ENCODE results near the gene CXCL1. TPM values are rescaled to one million over a fixed set of nuclear protein-coding genes. Genes with fewer than 3 reads are reported as not detected.
"Not testable (repeated sequence)": the region's sequence is repeated elsewhere in the genome, so short reads cannot be mapped to it uniquely, and the experiment has no call there.

Gene CXCL1
- total RNA-seq, 2 experiments from 2014 or later = not detected

GRCh38 chr4:73891326-73891725, 22.1 kb downstream of the CXCL1 start:
- H3K4me3 Mint-ChIP-seq = no peak overlapping the region

DNA sequence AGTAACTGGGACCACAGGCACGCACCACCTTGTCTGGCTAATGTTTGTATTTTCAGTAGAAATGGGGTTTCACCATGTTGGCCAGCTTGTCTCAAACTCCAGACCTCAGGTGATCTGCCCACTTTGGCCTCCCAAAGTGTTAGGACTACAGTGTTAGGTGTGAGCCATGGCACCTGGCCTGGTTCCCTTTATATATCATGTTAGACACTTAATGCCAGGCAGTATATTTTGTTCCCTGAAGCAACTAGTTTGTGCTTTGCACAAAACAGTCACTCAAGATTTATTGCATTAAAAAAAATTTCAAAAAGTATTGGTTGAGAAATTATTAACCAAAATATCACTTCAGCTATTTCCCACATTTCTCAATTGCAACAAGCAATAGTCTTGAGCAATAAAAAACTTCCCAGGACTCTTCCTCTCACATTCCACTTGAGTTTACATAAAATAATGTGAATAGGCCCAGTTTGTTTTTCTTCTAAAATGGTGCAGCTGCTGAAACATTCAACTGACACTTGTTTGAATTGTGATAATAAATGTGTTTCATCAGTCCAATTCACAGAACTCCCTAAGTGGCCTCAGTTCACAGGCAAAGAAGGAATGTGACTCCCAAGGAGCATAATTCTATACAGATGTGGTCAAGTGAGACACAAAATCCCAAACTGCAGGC, 22.7 kb downstream of the CXCL1 start:
- Mint-ChIP-seq H3K36me3 (no peaks in the 10 kb centered on the region), H3K4me1 (no peaks in the 10 kb centered on the region), H3K9me3 (no peaks in the 10 kb centered on the region), H3K4me3 (no peak overlapping the region), H3K27ac (no peak overlapping the region), H3K27me3 (no peaks in the 10 kb centered on the region)
- no peak for DNase-seq

More at GRCh38 chr4:73891326-73891725, 22.1 kb downstream of the CXCL1 start:
- H3K27ac Mint-ChIP-seq = no peak overlapping the region
- no peaks in the 10 kb centered on the region for H3K36me3 Mint-ChIP-seq
- H3K27me3 Mint-ChIP-seq = no peaks in the 10 kb centered on the region
- no peak for DNase-seq
- H3K4me1 Mint-ChIP-seq = no peaks in the 10 kb centered on the region
- H3K9me3 Mint-ChIP-seq = no peaks in the 10 kb centered on the region

DNA sequence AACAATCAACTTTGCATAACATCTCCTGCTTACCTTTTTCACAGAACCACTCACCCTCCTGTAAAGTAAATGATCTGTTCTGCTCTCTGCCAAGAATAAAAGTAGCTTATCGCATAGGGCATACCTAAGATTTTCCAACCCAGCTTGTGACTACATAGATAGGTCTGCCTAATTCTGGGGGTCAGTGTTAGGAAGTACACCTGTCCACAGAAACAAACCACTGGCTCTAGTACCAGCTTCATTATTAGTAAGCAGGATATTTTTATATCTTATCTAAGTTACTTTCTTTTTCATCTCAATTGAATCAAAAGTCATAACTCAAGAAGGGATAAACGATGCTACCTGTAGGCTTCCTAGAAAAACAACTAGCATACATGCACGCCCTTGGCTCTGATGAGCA, 23.8 kb downstream of the CXCL1 start:
- Mint-ChIP-seq H3K9me3 (no peaks in the 10 kb centered on the region), H3K4me3 (no peak overlapping the region), H3K27ac (no peak overlapping the region), H3K4me1 (no peaks in the 10 kb centered on the region), H3K27me3 (no peaks in the 10 kb centered on the region), H3K36me3 (no peaks in the 10 kb centered on the region)
- no peak for DNase-seq

GRCh38 chr4:73894001-73894400, 24.8 kb downstream of the CXCL1 start:
- no peak for DNase-seq
- H3K27ac Mint-ChIP-seq = no peak overlapping the region
- no peak overlapping the region for H3K4me3 Mint-ChIP-seq
- H3K9me3 Mint-ChIP-seq = no peaks in the 10 kb centered on the region
- H3K27me3 Mint-ChIP-seq = no peaks in the 10 kb centered on the region
- H3K4me1 Mint-ChIP-seq = no peaks in the 10 kb centered on the region
- H3K36me3 Mint-ChIP-seq = no peaks in the 10 kb centered on the region

DNA sequence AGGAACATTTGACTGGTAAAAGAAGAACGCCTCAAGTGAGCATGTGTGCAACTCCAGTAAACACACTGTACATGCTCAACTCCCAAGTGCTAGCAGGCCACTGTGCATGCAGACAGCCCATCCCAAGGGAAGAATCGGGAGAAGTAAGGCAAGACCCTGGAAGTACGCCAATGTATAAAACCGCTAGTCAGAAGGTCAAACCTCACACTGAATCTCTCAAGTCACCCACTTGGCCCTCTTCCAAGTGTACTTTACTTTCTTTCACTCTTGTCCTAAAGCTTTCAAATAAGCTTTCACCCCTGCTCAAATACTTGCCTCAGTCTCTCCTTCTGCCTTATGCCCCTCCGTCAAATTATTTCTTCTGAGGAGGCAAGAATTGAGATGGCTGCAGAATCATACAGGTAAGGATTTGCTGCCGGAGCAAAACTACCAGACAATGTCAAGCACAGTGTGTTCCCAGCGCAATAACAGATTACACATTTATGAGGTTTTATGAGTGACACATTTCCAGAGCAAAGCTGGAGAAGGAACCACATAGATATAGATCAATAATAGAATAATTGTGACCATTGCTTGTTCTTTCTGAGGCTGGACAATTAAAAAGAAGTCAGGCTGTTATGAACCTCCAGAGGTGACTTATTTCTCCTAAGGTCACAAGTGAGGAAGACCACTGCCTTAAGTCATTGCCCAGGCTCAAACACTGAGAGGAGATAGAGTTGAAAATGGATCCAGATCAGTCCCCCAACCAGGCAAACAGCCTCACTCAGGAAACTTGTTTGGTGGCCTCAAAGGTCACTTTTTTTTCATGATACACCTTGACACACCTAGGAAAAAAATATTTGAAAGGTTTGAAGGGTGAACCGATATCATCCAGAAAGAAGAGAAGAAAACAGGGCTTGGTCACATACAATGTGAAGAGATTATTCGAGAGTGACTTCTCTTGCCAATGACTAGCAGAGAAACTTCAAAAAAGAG, 26.3 kb downstream of the CXCL1 start:
- H3K9me3 Mint-ChIP-seq = no peaks in the 10 kb centered on the region
- no peak overlapping the region for H3K27ac Mint-ChIP-seq
- H3K36me3 Mint-ChIP-seq = no peaks in the 10 kb centered on the region
- H3K4me3 Mint-ChIP-seq = no peak overlapping the region
- no peaks in the 10 kb centered on the region for H3K4me1 Mint-ChIP-seq
- no peak for DNase-seq
- H3K27me3 Mint-ChIP-seq = no peaks in the 10 kb centered on the region

DNA sequence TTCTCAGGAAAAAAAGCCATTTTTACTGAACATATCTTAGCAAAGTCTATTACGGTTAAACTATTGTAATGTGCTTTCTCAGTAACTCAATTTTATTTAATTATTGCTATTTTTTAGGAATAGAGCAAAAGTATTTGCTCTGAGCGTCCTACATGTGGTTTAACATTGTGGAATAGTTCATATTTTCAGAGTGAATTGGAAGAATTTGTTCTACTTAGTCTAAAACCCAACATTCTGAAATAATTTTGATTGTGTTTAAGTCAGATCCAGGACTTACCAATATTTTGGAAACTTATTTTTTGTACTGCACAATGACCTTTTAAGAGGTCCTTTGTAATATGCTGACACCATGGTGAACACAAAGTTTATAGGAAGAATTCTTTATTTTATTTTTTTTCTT, 27.2 kb downstream of the CXCL1 start:
- Mint-ChIP-seq H3K9me3 (no peaks in the 10 kb centered on the region), H3K4me1 (no peaks in the 10 kb centered on the region), H3K36me3 (no peaks in the 10 kb centered on the region), H3K27me3 (no peaks in the 10 kb centered on the region), H3K4me3 (no peak overlapping the region), H3K27ac (no peak overlapping the region)
- no peak for DNase-seq

DNA sequence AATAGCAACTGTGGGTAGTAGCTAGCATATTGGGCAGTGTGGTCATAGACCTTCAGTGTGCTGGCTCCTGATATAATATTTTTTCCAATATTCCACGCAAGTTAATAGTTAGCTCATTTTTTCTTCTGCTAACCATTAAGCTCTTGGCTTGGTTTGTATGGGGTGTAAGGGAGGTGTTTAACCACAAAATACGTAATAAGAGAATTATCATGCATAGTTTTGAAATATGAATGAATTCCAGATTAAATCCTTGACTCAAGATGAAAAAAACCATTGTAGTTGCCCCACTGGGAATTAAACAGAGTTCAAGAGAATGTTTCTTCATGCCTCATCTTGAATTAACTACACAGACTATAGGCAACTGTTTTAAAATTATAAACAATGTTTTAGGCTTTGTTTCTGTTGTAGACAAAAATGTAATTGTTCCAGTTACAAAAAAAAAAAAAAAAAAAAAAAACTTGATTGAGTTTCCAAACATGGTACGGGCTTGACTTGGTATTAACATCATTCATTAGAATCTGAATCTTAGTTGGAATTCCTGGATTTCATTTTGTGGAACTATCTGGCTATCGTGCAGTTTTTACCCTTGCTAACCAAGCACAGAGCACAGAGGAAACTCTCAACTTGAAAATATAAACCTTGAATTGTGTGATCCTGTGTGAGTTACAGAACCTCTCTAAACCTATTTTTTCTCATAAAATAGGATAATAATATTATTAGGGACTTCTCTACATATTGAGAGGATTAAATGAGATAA, 28.4 kb downstream of the CXCL1 start:
- H3K4me3 Mint-ChIP-seq = no peak overlapping the region
- no peak for DNase-seq
- H3K4me1 Mint-ChIP-seq = no peaks in the 10 kb centered on the region
- no peaks in the 10 kb centered on the region for H3K9me3 Mint-ChIP-seq
- H3K27me3 Mint-ChIP-seq = no peaks in the 10 kb centered on the region
- H3K27ac Mint-ChIP-seq = no peak overlapping the region
- H3K36me3 Mint-ChIP-seq = no peaks in the 10 kb centered on the region

GRCh38 chr4:73899338-73899737, 30.1 kb downstream of the CXCL1 start:
- H3K36me3 Mint-ChIP-seq, H3K4me3 Mint-ChIP-seq, H3K27me3 Mint-ChIP-seq, DNase-seq, H3K4me1 Mint-ChIP-seq, H3K27ac Mint-ChIP-seq, H3K9me3 Mint-ChIP-seq: not testable (repeated sequence)

GRCh38 chr4:73901031-73901430, 31.8 kb downstream of the CXCL1 start:
- Mint-ChIP-seq H3K36me3 (no peaks in the 10 kb centered on the region), H3K9me3 (no peaks in the 10 kb centered on the region), H3K27ac (no peak overlapping the region), H3K4me3 (no peak overlapping the region), H3K27me3 (no peaks in the 10 kb centered on the region), H3K4me1 (no peaks in the 10 kb centered on the region)
- no peak for DNase-seq

DNA sequence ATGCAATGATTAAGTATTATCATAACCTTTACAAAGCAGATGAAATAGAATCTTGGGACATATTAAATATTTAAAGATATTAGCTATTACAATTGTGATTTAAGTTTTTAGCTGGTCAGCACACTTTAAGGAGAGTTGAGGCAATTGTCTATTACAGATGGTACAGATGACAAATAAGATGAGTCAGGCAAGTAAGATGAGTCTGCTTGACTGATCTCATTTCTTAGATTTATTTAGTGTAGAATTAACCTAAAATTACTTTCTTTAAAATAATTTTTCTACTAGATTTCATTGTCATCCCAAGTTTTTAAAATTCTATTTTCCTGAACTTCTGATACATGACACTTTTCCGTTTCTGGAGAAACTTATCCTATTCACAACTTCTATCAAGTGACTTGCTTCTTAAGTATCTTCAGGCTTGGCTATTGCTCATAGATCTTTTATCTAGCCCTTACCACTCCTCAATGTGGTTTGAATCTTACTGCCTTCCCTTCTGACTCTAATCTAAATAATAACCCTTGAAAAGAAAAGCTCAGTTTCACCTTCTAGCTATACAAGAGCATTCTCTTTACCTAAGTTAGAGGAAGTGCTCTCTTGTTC, 32.9 kb downstream of the CXCL1 start:
- H3K27me3 Mint-ChIP-seq = no peaks in the 10 kb centered on the region
- no peaks in the 10 kb centered on the region for H3K4me1 Mint-ChIP-seq
- no peak for DNase-seq
- H3K27ac Mint-ChIP-seq = no peak overlapping the region
- no peaks in the 10 kb centered on the region for H3K36me3 Mint-ChIP-seq
- no peak overlapping the region for H3K4me3 Mint-ChIP-seq
- H3K9me3 Mint-ChIP-seq = no peaks in the 10 kb centered on the region

DNA sequence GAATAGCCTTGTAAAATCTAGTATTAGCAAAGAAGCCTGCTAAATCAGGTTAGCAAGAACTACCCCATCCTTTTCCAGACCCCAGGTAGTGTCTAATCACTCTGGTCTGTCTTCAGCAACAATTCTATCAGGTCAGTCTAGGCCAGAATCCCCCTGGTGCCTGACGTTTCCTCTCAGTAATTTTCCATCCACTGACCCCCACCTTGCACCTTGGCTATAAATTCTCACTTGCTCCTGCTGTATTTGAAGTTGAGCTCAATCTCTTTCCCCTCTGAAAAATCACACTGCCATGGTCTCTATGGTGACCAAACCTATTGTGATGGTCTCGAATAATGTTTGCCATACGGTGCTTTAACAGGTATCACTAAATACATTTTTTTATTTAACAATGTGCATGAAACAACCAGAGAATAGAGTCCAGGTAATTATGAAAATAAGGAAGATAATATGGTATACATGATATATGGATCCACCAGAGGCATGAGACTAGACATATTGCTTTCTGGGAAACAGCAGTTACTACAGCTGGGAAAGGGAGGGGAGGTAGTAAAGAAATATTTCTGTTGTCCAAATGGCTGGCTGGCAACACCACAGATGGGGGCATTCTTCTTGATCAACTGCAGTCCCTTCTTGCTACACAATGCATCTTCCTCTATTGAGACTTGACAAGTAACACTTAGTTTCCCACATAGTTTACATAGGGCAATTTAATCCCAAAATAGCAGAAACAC, 33.8 kb downstream of the CXCL1 start:
- DNase-seq = no peak
- Mint-ChIP-seq H3K9me3 (no peaks in the 10 kb centered on the region), H3K36me3 (no peaks in the 10 kb centered on the region), H3K27me3 (no peaks in the 10 kb centered on the region), H3K27ac (no peak overlapping the region), H3K4me3 (no peak overlapping the region), H3K4me1 (no peaks in the 10 kb centered on the region)

DNA sequence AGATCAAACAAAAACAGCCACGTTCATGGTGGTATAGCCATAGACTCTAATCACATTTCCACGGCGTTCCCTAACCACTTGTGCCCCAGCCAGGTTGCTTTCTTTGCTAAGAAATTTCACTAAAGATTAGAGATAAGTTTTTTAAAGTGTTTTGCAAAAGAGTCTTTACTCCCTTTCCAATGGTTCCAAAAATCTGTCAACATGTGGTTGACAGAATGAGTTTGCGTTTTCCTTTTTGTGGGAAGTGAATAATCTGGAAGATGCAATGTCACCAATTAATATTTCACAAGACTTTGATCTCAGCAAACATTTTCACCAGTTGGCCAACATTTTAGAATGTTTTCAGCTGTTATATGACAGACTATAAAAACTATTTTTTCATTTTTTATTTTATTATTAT, 35.3 kb downstream of the CXCL1 start:
- Mint-ChIP-seq H3K36me3 (no peaks in the 10 kb centered on the region), H3K9me3 (no peaks in the 10 kb centered on the region), H3K27me3 (no peaks in the 10 kb centered on the region), H3K27ac (no peak overlapping the region), H3K4me3 (no peak overlapping the region), H3K4me1 (no peaks in the 10 kb centered on the region)
- no peak for DNase-seq

DNA sequence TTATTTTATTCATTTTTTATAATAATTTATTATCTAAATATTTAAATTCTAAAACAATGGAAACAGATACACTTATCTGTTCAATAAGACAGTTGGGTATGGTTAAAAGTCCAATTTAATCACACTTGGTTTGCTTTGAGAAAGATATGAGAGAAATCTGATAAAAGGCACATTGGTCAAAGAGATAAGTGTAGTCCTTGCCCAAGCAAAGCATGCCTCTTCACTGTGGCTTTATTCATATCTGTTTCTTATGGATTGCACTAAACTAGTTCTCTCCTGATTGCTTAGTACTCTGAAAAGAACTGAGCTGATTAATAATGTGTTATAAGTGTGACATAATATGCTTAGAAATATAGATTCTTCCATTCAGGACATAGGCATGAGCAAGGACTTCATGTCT, 39.8 kb downstream of the CXCL1 start:
- Mint-ChIP-seq H3K9me3 (no peaks in the 10 kb centered on the region), H3K36me3 (no peaks in the 10 kb centered on the region), H3K27me3 (no peaks in the 10 kb centered on the region), H3K27ac (no peak overlapping the region), H3K4me1 (no peaks in the 10 kb centered on the region), H3K4me3 (no peak overlapping the region)
- DNase-seq = no peak

DNA sequence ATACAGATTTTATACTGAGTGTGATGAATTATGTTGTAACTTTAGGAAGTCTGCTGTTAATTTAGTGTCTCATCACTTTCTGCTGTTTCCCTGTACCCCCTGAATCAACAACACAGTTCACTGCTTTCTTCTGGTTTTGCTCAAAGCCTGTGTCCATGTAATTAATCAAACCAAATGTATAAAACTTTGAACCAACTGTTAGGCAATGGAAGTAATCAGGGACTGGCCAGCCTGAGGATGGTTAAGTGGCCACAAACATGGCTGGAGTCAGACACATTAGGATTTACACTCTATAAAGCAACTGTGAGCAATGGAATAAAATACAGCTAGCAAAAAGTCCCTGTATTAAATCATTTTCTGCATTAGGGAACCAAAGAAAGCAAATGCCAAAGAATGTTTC, 42.6 kb downstream of the CXCL1 start:
- no peak overlapping the region for H3K27ac Mint-ChIP-seq
- H3K4me3 Mint-ChIP-seq = no peak overlapping the region
- no peaks in the 10 kb centered on the region for H3K36me3 Mint-ChIP-seq
- H3K27me3 Mint-ChIP-seq = no peaks in the 10 kb centered on the region
- H3K9me3 Mint-ChIP-seq = no peaks in the 10 kb centered on the region
- H3K4me1 Mint-ChIP-seq = no peaks in the 10 kb centered on the region
- DNase-seq = no peak
